ENCODE results near the gene XYLT1. TPM values are rescaled to one million over a fixed set of nuclear protein-coding genes. Genes with fewer than 3 reads are reported as not detected.

Gene XYLT1
- total and polyA plus RNA-seq, 10 of the 15 experiments (the other 5 are each of a cell fraction or from before 2014, with no cell fraction given) = 0.88 to 14.8 (median 5.8) TPM

DNA sequence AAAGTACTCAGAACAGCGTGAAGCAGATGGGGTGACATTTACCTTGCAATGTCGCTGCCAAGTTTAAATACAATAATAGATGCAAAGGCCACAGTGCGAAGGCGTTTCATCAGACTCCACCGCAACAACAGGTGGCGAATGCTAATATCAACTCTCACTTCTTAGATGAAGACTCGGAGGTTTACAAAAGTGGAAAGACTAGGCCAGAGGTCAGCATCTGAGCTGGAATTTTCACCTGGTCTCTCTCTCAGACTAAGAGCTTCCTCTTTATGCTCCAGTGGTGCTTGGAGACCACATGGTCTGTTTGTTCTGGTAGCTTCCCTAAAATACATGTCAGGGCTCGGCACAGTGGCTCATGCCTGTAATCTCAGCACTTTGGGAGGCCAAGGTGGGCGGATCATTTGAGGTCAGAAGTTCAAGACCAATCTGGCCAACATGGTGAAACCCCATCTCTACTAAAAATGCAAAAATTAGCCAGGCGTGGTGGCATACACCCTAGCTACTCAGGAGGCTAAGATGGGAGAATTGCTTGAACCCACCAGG, 169.1 kb downstream of the XYLT1 start (continued):
- TF ChIP-seq MTA3 (IDR thresholded peaks at IDR 0.05; ENCODE audit: borderline replicate concordance, low read length) (peak; percentile 97), ZSCAN29 (IDR thresholded peaks at IDR 0.05) (no peak), CBX3 (IDR thresholded peaks at IDR 0.05; ENCODE audit: borderline replicate concordance, low read depth) (no peak), NR2C2 (IDR thresholded peaks at IDR 0.05; ENCODE audit: borderline replicate concordance, control insufficient read depth, insufficient read length, low read depth) (no peak), SMAD5 (IDR thresholded peaks at IDR 0.05; ENCODE audit: low read depth) (no peak), POLR2AphosphoS5 (IDR thresholded peaks at IDR 0.05; ENCODE audit: low read length) (no peak), SUPT20H (IDR thresholded peaks at IDR 0.05; ENCODE audit: borderline replicate concordance, control insufficient read depth, low read depth, low read length) (no peak), SIN3A (IDR thresholded peaks at IDR 0.05; ENCODE audit: low read depth, low read length) (no peak), ZNF274 (IDR thresholded peaks at IDR 0.05; ENCODE audit: insufficient read depth, insufficient read length) (no peak), NR2C1 (IDR thresholded peaks at IDR 0.05) (peak; percentile 69), NFXL1 (IDR thresholded peaks at IDR 0.05; ENCODE audit: borderline replicate concordance) (no peak), CREB1 (IDR thresholded peaks at IDR 0.05; ENCODE audit: low read depth) (peak; percentile 50), BRCA1 (IDR thresholded peaks at IDR 0.05; ENCODE audit: low read depth, low read length) (no peak), IKZF2 (IDR thresholded peaks at IDR 0.05) (peak; percentile 100), PAX8 (IDR thresholded peaks at IDR 0.05) (no peak), EZH2 (IDR thresholded peaks at IDR 0.05; ENCODE audit: borderline replicate concordance, control insufficient read depth, low read depth, low read length) (no peak), RBBP5 (conservative IDR thresholded peaks at IDR 0.05) (no peak), ASH2L (IDR thresholded peaks at IDR 0.05; ENCODE audit: borderline replicate concordance, low read depth) (no peak)
- TF ChIP-seq, protein P1, sequence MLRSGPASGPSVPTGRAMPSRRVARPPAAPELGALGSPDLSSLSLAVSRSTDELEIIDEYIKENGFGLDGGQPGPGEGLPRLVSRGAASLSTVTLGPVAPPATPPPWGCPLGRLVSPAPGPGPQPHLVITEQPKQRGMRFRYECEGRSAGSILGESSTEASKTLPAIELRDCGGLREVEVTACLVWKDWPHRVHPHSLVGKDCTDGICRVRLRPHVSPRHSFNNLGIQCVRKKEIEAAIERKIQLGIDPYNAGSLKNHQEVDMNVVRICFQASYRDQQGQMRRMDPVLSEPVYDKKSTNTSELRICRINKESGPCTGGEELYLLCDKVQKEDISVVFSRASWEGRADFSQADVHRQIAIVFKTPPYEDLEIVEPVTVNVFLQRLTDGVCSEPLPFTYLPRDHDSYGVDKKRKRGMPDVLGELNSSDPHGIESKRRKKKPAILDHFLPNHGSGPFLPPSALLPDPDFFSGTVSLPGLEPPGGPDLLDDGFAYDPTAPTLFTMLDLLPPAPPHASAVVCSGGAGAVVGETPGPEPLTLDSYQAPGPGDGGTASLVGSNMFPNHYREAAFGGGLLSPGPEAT (IDR thresholded peaks at IDR 0.05; ENCODE audit: low read depth) = peak; percentile 98
- TF ChIP-seq, protein P2, sequence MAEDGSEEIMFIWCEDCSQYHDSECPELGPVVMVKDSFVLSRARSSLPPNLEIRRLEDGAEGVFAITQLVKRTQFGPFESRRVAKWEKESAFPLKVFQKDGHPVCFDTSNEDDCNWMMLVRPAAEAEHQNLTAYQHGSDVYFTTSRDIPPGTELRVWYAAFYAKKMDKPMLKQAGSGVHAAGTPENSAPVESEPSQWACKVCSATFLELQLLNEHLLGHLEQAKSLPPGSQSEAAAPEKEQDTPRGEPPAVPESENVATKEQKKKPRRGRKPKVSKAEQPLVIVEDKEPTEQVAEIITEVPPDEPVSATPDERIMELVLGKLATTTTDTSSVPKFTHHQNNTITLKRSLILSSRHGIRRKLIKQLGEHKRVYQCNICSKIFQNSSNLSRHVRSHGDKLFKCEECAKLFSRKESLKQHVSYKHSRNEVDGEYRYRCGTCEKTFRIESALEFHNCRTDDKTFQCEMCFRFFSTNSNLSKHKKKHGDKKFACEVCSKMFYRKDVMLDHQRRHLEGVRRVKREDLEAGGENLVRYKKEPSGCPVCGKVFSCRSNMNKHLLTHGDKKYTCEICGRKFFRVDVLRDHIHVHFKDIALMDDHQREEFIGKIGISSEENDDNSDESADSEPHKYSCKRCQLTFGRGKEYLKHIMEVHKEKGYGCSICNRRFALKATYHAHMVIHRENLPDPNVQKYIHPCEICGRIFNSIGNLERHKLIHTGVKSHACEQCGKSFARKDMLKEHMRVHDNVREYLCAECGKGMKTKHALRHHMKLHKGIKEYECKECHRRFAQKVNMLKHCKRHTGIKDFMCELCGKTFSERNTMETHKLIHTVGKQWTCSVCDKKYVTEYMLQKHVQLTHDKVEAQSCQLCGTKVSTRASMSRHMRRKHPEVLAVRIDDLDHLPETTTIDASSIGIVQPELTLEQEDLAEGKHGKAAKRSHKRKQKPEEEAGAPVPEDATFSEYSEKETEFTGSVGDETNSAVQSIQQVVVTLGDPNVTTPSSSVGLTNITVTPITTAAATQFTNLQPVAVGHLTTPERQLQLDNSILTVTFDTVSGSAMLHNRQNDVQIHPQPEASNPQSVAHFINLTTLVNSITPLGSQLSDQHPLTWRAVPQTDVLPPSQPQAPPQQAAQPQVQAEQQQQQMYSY (CRISPR knock-in tag; IDR thresholded peaks at IDR 0.05) = no peak
- TF ChIP-seq, protein P3, sequence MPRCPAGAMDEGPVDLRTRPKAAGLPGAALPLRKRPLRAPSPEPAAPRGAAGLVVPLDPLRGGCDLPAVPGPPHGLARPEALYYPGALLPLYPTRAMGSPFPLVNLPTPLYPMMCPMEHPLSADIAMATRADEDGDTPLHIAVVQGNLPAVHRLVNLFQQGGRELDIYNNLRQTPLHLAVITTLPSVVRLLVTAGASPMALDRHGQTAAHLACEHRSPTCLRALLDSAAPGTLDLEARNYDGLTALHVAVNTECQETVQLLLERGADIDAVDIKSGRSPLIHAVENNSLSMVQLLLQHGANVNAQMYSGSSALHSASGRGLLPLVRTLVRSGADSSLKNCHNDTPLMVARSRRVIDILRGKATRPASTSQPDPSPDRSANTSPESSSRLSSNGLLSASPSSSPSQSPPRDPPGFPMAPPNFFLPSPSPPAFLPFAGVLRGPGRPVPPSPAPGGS (IDR thresholded peaks at IDR 0.05; ENCODE audit: borderline replicate concordance, insufficient read depth, low read depth, low read length, poor library complexity, severe bottlenecking) = peak; percentile 11
- TF ChIP-seq, protein P4, sequence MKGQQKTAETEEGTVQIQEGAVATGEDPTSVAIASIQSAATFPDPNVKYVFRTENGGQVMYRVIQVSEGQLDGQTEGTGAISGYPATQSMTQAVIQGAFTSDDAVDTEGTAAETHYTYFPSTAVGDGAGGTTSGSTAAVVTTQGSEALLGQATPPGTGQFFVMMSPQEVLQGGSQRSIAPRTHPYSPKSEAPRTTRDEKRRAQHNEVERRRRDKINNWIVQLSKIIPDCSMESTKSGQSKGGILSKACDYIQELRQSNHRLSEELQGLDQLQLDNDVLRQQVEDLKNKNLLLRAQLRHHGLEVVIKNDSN (IDR thresholded peaks at IDR 0.05; ENCODE audit: borderline replicate concordance, extremely low read length, insufficient read depth, low read depth, low read length) = no peak

Measured in GM12878 (cell line).